Measurements from ENCODE around the gene HSPA4.

DNA sequence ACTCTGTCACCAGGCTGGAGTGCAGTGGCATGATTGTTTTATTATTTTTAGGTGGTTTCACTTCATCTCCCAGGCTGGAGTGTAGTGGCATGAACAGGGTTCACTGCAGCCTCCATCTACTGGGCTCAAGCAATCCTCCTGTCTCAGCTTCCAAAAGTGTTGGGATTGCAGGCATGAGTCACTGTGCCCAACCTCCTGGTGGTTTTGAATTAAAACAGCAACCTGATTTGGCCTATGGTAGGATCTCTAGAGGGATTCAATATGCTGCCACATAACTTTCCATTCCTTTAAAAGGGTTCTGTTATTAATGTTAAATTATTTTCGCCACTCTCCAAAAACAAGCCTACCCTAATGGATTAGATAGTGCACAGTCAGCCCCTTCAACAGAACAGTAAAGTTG is 9.9 kb upstream of the HSPA4 start:
- TF ChIP-seq, protein P1, sequence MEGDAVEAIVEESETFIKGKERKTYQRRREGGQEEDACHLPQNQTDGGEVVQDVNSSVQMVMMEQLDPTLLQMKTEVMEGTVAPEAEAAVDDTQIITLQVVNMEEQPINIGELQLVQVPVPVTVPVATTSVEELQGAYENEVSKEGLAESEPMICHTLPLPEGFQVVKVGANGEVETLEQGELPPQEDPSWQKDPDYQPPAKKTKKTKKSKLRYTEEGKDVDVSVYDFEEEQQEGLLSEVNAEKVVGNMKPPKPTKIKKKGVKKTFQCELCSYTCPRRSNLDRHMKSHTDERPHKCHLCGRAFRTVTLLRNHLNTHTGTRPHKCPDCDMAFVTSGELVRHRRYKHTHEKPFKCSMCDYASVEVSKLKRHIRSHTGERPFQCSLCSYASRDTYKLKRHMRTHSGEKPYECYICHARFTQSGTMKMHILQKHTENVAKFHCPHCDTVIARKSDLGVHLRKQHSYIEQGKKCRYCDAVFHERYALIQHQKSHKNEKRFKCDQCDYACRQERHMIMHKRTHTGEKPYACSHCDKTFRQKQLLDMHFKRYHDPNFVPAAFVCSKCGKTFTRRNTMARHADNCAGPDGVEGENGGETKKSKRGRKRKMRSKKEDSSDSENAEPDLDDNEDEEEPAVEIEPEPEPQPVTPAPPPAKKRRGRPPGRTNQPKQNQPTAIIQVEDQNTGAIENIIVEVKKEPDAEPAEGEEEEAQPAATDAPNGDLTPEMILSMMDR (conservative IDR thresholded peaks at IDR 0.05; ENCODE audit: low read depth, low read length) = no peak
- TF ChIP-seq EZH2 (IDR thresholded peaks at IDR 0.05; ENCODE audit: low read length, unreplicated experiment) = no peak
